H9 (cell line): Measurements from ENCODE around the gene CEP43. TPM values are rescaled to one million over a fixed set of nuclear protein-coding genes. Genes with fewer than 3 reads are reported as not detected.

Experiments used
- DNase-seq: peaks from one replicate; pipeline ENCODE4 v3.0.0-alpha.2; 2017
- H2AFZ ChIP-seq: one replicate; pipeline ENCODE4 v1.6.1; 2013; ENCODE audit warnings: mild to moderate bottlenecking, low read length, control low read depth, moderate library complexity
- H2AK5ac ChIP-seq: 2 replicates; pipeline ENCODE4 v1.6.1; 2013; ENCODE audit warnings: low read length, control low read depth, mixed read lengths; ENCODE audit not compliant: insufficient read length
- H2BK120ac ChIP-seq: one replicate; pipeline ENCODE4 v1.6.1; 2013; ENCODE audit warnings: low read depth, mild to moderate bottlenecking, low read length, control low read depth, inconsistent platforms; ENCODE audit not compliant: poor library complexity, severe bottlenecking
- H2BK12ac ChIP-seq: 2 replicates; pipeline ENCODE4 v1.6.1; 2013; ENCODE audit warnings: low read length, control low read depth, mixed read lengths, low read depth; ENCODE audit not compliant: insufficient read length
- H2BK15ac ChIP-seq: 2 replicates; pipeline ENCODE4 v1.6.1; 2013; ENCODE audit warnings: low read depth, low read length, control low read depth
- H2BK20ac ChIP-seq: one replicate; pipeline ENCODE4 v1.6.1; 2013; ENCODE audit warnings: low read depth, mild to moderate bottlenecking, low read length, control low read depth, inconsistent platforms; ENCODE audit not compliant: poor library complexity, severe bottlenecking
- H2BK5ac ChIP-seq: 2 replicates; pipeline ENCODE4 v1.6.1; 2013; ENCODE audit warnings: low read length, control low read depth, mixed read lengths; ENCODE audit not compliant: insufficient read length
- H3K14ac ChIP-seq: 2 replicates; pipeline ENCODE4 v1.6.1; 2013; ENCODE audit warnings: low read length, control low read depth; ENCODE audit not compliant: insufficient read depth
- H3K18ac ChIP-seq: 2 replicates; pipeline ENCODE4 v1.6.1; 2013; ENCODE audit warnings: low read depth, mild to moderate bottlenecking, mixed read lengths, low read length, control low read depth; ENCODE audit not compliant: insufficient read length
- H3K23ac ChIP-seq: 2 replicates; pipeline ENCODE4 v1.6.1; 2013; ENCODE audit warnings: low read length, control low read depth, mixed read lengths, low read depth; ENCODE audit not compliant: insufficient read length
- H3K23me2 ChIP-seq: 2 replicates; pipeline ENCODE4 v1.6.1; 2013; ENCODE audit warnings: low read depth, mild to moderate bottlenecking, mixed read lengths, low read length, control low read depth; ENCODE audit not compliant: insufficient read length, poor library complexity, severe bottlenecking
- H3K27ac ChIP-seq: 2 replicates; pipeline ENCODE4 v1.5.1; 2013; ENCODE audit warnings: low read length, control low read depth, mixed read lengths, low read depth; ENCODE audit not compliant: insufficient read length
- H3K27me3 ChIP-seq: 2 replicates; pipeline ENCODE4 v1.6.1; 2013; ENCODE audit warnings: low read length, control low read depth, inconsistent platforms; ENCODE audit not compliant: insufficient read depth
- H3K4ac ChIP-seq: 2 replicates; pipeline ENCODE4 v1.6.1; 2013; ENCODE audit warnings: low read depth, mild to moderate bottlenecking, control low read depth, inconsistent platforms, low read length, moderate library complexity
- H3K4me1 ChIP-seq: 2 replicates; pipeline ENCODE4 v1.6.1; 2013; ENCODE audit warnings: low read length, control low read depth, inconsistent platforms; ENCODE audit not compliant: insufficient read depth
- H3K4me2 ChIP-seq: 2 replicates; pipeline ENCODE4 v1.6.1; 2013; ENCODE audit warnings: low read length, control low read depth, mixed read lengths; ENCODE audit not compliant: insufficient read length, insufficient read depth
- H3K56ac ChIP-seq: 2 replicates; pipeline ENCODE4 v1.6.1; 2013; ENCODE audit warnings: low read depth, mild to moderate bottlenecking, mixed read lengths, low read length, control low read depth; ENCODE audit not compliant: insufficient read length
- H3K79me1 ChIP-seq: 2 replicates; pipeline ENCODE4 v1.6.1; 2013; ENCODE audit warnings: low read depth, mild to moderate bottlenecking, moderate library complexity, low read length, control low read depth, inconsistent platforms; ENCODE audit not compliant: insufficient read depth, poor library complexity, severe bottlenecking
- H3K79me2 ChIP-seq: 2 replicates; pipeline ENCODE4 v1.6.1; 2013; ENCODE audit warnings: low read length, control low read depth, inconsistent platforms; ENCODE audit not compliant: insufficient read depth
- H3K9ac ChIP-seq: 2 replicates; pipeline ENCODE4 v1.6.1; 2013; ENCODE audit warnings: low read length, control low read depth, mixed read lengths; ENCODE audit not compliant: insufficient read length; ENCODE audit errors: extremely low read depth
- H3K9me3 ChIP-seq: one replicate; pipeline ENCODE4 v1.6.1; 2013; ENCODE audit warnings: low read depth, low read length, inconsistent platforms; ENCODE audit not compliant: control insufficient read depth
- H3T11ph ChIP-seq: one replicate; pipeline ENCODE4 v1.6.1; 2013; ENCODE audit warnings: mild to moderate bottlenecking, low read length, control low read depth, inconsistent platforms
- H4K20me1 ChIP-seq: one replicate; pipeline ENCODE4 v1.6.1; 2013; ENCODE audit not compliant: control insufficient read depth, insufficient read length, insufficient read depth
- H4K5ac ChIP-seq: 2 replicates; pipeline ENCODE4 v1.6.1; 2013; ENCODE audit warnings: low read depth, mild to moderate bottlenecking, mixed read lengths, low read length, control low read depth; ENCODE audit not compliant: insufficient read length
- H4K8ac ChIP-seq: replicated peaks from 2 replicates; pipeline ENCODE4 v1.6.1; 2013; ENCODE audit warnings: low read length, control low read depth, mixed read lengths, low read depth; ENCODE audit not compliant: insufficient read length
- H4K91ac ChIP-seq: 2 replicates; pipeline ENCODE4 v1.6.1; 2013; ENCODE audit warnings: low read depth, mild to moderate bottlenecking, moderate library complexity, mixed read lengths, low read length, control low read depth; ENCODE audit not compliant: insufficient read length
- H3K27ac Mint-ChIP-seq, 3 experiments: 2 replicates in 2 of 3; 3 replicates in 1 of 3; pipeline ENCODE4 v1.8.0; 2020 to 2021; ENCODE audit warnings: mixed read lengths in 3 of 3, mild to moderate bottlenecking in 1 of 3, moderate library complexity in 1 of 3
- H3K27me3 Mint-ChIP-seq: 2 replicates; pipeline ENCODE4 v1.8.0; 2021; ENCODE audit warnings: low read depth, mild to moderate bottlenecking, moderate library complexity, mixed read lengths
- H3K36me3 Mint-ChIP-seq, 3 experiments: 2 replicates in 2 of 3; 3 replicates in 1 of 3; pipeline ENCODE4 v1.8.0; 2020 to 2021; ENCODE audit warnings: low read depth in 3 of 3, mixed read lengths in 3 of 3; ENCODE audit not compliant: insufficient read depth in 1 of 3
- H3K4me1 Mint-ChIP-seq, 2 experiments: 2 replicates each; pipeline ENCODE4 v1.8.0; 2020; ENCODE audit warnings: mixed read lengths in 2 of 2
- H3K4me3 Mint-ChIP-seq, 2 experiments: 2 replicates in 1 of 2; 3 replicates in 1 of 2; pipeline ENCODE4 v1.8.0; 2020 to 2021; ENCODE audit warnings: mild to moderate bottlenecking in 2 of 2, mixed read lengths in 2 of 2, moderate library complexity in 1 of 2
- H3K9me3 Mint-ChIP-seq, 2 experiments: 2 replicates in 1 of 2; 3 replicates in 1 of 2; pipeline ENCODE4 v1.8.0; 2020; ENCODE audit warnings: mild to moderate bottlenecking in 2 of 2, mixed read lengths in 2 of 2, moderate library complexity in 1 of 2
- CTCF ChIP-seq: fragments of 200-600 bp; sonication (generic); conservative IDR thresholded peaks from 3 replicates; pipeline ENCODE4 v1.8.0; 2021; ENCODE audit warnings: antibody characterized with exemption, mild to moderate bottlenecking
- WGBS: extraction: QIAGEN DNeasy Blood & Tissue Kit; methylation state at CpG from one replicate; pipeline ENCODE4 v1.1.7; 2013; ENCODE audit warnings: missing lambda C conversion rate, low lambda C conversion rate, mixed read lengths; ENCODE audit not compliant: insufficient read length; ENCODE audit errors: extremely low coverage; 5-methylcytosine and 5-hydroxymethylcytosine counted together
- total RNA-seq: library from RNA; stranded (reverse); gene quantifications from 2 replicates; pipeline ENCODE4 v1.2.1, GENCODE V29; 2021

The CEP43 gene
- total RNA-seq, 1 experiment from 2014 or later, result 33.6 TPM

GRCh38 chr6:167020206-167020605 lies 21.0 kb downstream of the CEP43 start:
- Mint-ChIP-seq H3K27me3 (no peaks in the 10 kb centered on the region), H3K27ac (no peak overlapping the region), H3K36me3 (peaks cover 7 to 25% (median 10%) of the 10 kb centered on the region in 3 experiments; a peak in 6 of 7 replicates), H3K4me1 (no peaks in the 10 kb centered on the region), H3K4me3 (no peak overlapping the region), H3K9me3 (no peaks in the 10 kb centered on the region)
- Histone ChIP-seq H3K27ac (no peak overlapping the region), H2BK15ac (no peak overlapping the region), H4K91ac (no peak overlapping the region), H3K4me2 (no peak overlapping the region), H3K79me1 (no peaks in the 10 kb centered on the region), H3K23me2 (no peaks in the 10 kb centered on the region), H3T11ph (no peak overlapping the region), H4K8ac (no peak overlapping the region), H3K9ac (no peak overlapping the region), H3K4ac (no peak overlapping the region), H2BK5ac (no peak overlapping the region), H2BK12ac (no peak overlapping the region), H2AFZ (no peak overlapping the region), H3K27me3 (no peaks in the 10 kb centered on the region), H2BK120ac (no peak overlapping the region), H3K14ac (no peak overlapping the region), H3K9me3 (no peaks in the 10 kb centered on the region), H3K4me1 (no peaks in the 10 kb centered on the region), H2AK5ac (no peak overlapping the region), H3K56ac (no peak overlapping the region), H4K20me1 (no peaks in the 10 kb centered on the region), H3K18ac (no peak overlapping the region), H3K79me2 (no peaks in the 10 kb centered on the region), H2BK20ac (no peak overlapping the region), H4K5ac (no peak overlapping the region), H3K23ac (no peak overlapping the region)
- no CpG with 5 or more reads among the region's 3 CpGs for WGBS
- DNase-seq, result no peak
- TF ChIP-seq CTCF, result no peak
